HL-60 (cell line): ENCODE results near the gene MYL9.

Experiments
- DNase-seq, 2 experiments: peaks; one replicate each; pipeline ENCODE4 v3.0.0-alpha.2; 2010 to 2020; ENCODE audit warnings: low read depth in 1 of 2, low spot score in 1 of 2
- H3K27ac ChIP-seq: fragments of 250-450 bp; sonication (Bioruptor Pico); replicated peaks from 2 replicates; pipeline ENCODE4 v1.5.1; 2020; ENCODE audit warnings: mild to moderate bottlenecking, moderate library complexity
- H3K27me3 ChIP-seq: fragments of 250-450 bp; sonication (Bioruptor Pico); 2 replicates; pipeline ENCODE4 v1.5.1; 2021; ENCODE audit warnings: mild to moderate bottlenecking, moderate library complexity; ENCODE audit not compliant: insufficient read depth, poor library complexity, severe bottlenecking
- H3K4me3 ChIP-seq: replicated peaks from 2 replicates; pipeline ENCODE4 v1.5.1; 2011; ENCODE audit warnings: mild to moderate bottlenecking, control low read depth, low read length; ENCODE audit not compliant: insufficient read depth
- GABPA ChIP-seq: IDR thresholded peaks from 2 replicates; pipeline ENCODE4 v1.6.1; 2012; ENCODE audit warnings: low read depth
- POLR2AphosphoS5 ChIP-seq: IDR thresholded peaks from 2 replicates; pipeline ENCODE4 v1.6.1; 2012; ENCODE audit warnings: low read depth
- SPI1 ChIP-seq: IDR thresholded peaks from 2 replicates; pipeline ENCODE4 v1.6.1; 2012; ENCODE audit warnings: low read depth, mild to moderate bottlenecking, borderline replicate concordance
- TF ChIP-seq, protein P1 (sequence below): IDR thresholded peaks from 2 replicates; pipeline ENCODE4 v1.6.1; 2012; ENCODE audit warnings: low read depth; ENCODE audit not compliant: insufficient replicate concordance
- TF ChIP-seq, protein P2 (sequence below): IDR thresholded peaks from one replicate; pipeline ENCODE4 v1.5.1; 2011; ENCODE audit warnings: low read length, control low read depth, inconsistent platforms; ENCODE audit not compliant: insufficient read depth

The MYL9 gene

GRCh38 chr20:36532822-36533221, 8.5 kb upstream of the MYL9 start:
- Histone ChIP-seq H3K27ac (no peak overlapping the region), H3K27me3 (no peaks in the 10 kb centered on the region), H3K4me3 (no peak overlapping the region)
- TF ChIP-seq POLR2AphosphoS5, result no peak
- TF ChIP-seq SPI1, result no peak
- TF ChIP-seq GABPA, result no peak
- TF ChIP-seq, protein P1, sequence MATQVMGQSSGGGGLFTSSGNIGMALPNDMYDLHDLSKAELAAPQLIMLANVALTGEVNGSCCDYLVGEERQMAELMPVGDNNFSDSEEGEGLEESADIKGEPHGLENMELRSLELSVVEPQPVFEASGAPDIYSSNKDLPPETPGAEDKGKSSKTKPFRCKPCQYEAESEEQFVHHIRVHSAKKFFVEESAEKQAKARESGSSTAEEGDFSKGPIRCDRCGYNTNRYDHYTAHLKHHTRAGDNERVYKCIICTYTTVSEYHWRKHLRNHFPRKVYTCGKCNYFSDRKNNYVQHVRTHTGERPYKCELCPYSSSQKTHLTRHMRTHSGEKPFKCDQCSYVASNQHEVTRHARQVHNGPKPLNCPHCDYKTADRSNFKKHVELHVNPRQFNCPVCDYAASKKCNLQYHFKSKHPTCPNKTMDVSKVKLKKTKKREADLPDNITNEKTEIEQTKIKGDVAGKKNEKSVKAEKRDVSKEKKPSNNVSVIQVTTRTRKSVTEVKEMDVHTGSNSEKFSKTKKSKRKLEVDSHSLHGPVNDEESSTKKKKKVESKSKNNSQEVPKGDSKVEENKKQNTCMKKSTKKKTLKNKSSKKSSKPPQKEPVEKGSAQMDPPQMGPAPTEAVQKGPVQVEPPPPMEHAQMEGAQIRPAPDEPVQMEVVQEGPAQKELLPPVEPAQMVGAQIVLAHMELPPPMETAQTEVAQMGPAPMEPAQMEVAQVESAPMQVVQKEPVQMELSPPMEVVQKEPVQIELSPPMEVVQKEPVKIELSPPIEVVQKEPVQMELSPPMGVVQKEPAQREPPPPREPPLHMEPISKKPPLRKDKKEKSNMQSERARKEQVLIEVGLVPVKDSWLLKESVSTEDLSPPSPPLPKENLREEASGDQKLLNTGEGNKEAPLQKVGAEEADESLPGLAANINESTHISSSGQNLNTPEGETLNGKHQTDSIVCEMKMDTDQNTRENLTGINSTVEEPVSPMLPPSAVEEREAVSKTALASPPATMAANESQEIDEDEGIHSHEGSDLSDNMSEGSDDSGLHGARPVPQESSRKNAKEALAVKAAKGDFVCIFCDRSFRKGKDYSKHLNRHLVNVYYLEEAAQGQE, result no peak
- TF ChIP-seq, protein P2, sequence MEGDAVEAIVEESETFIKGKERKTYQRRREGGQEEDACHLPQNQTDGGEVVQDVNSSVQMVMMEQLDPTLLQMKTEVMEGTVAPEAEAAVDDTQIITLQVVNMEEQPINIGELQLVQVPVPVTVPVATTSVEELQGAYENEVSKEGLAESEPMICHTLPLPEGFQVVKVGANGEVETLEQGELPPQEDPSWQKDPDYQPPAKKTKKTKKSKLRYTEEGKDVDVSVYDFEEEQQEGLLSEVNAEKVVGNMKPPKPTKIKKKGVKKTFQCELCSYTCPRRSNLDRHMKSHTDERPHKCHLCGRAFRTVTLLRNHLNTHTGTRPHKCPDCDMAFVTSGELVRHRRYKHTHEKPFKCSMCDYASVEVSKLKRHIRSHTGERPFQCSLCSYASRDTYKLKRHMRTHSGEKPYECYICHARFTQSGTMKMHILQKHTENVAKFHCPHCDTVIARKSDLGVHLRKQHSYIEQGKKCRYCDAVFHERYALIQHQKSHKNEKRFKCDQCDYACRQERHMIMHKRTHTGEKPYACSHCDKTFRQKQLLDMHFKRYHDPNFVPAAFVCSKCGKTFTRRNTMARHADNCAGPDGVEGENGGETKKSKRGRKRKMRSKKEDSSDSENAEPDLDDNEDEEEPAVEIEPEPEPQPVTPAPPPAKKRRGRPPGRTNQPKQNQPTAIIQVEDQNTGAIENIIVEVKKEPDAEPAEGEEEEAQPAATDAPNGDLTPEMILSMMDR, result no peak
- DNase-seq, result no peak

- no peak overlapping the region for H3K4me3 ChIP-seq
- H3K27me3 ChIP-seq, result peaks cover 9% of the 10 kb centered on the region
- no peak for DNase-seq
- TF ChIP-seq, protein P2, result no peak
- no peak for TF ChIP-seq SPI1
- no peak for TF ChIP-seq GABPA
- TF ChIP-seq, protein P1, result no peak
- TF ChIP-seq POLR2AphosphoS5, result no peak
- no peak overlapping the region for H3K27ac ChIP-seq
Measured at GRCh38 chr20:36538026-36538722, 3.1 kb upstream of the MYL9 start.

GRCh38 chr20:36540551-36541211, 638 bp upstream of the MYL9 start:
- no peak for DNase-seq
- H3K27ac ChIP-seq, result no peak overlapping the region
- no peak overlapping the region for H3K4me3 ChIP-seq
- peaks cover 9% of the 10 kb centered on the region for H3K27me3 ChIP-seq
- TF ChIP-seq, protein P2, result no peak
- TF ChIP-seq SPI1 (no peak), POLR2AphosphoS5 (no peak), GABPA (no peak)
- TF ChIP-seq, protein P1, result no peak
